K562 (cell line): Measurements from ENCODE around the gene NFIB.

Source experiments
- EGR1 ChIP-seq: fragments of 450-650 bp; conservative IDR thresholded peaks from 2 replicates; pipeline ENCODE4 v1.6.1; 2017; ENCODE audit warnings: mild to moderate bottlenecking
- RAD21 ChIP-seq, 2 experiments: fragments of 250-450 bp in 1 of 2; fragments of 450-650 bp in 1 of 2; sonication (Bioruptor Pico) in 1 of 2; formaldehyde crosslinking in 1 of 2; IDR thresholded peaks in 1 of 2; conservative IDR thresholded peaks in 1 of 2; 2 replicates each; pipeline versions ENCODE4 v1.4.0 to v1.8.0; 2020 to 2022; ENCODE audit warnings: mild to moderate bottlenecking in 2 of 2, moderate library complexity in 1 of 2

- TF ChIP-seq RAD21 (CRISPR knock-in tag; conservative IDR thresholded peaks at IDR 0.05 in 1 of 2, IDR thresholded peaks at IDR 0.05 in 1 of 2) (no peak), EGR1 (no peak)
Measured at GRCh38 chr9:14289916-14290315, 24.0 kb downstream of the NFIB start.
